GM20000 (cell line): ENCODE results near the gene CPAMD8.
"Not testable (repeated sequence)": the region's sequence is repeated elsewhere in the genome, so short reads cannot be mapped to it uniquely, and the experiment has no call there.

Experiments used
- DNase-seq: peaks from one replicate; pipeline ENCODE4 v3.0.0; 2012; ENCODE audit warnings: low spot score
- TF ChIP-seq, protein P1 (sequence below): IDR thresholded peaks from 2 replicates; pipeline ENCODE4 v1.5.1; 2012; ENCODE audit warnings: mild to moderate bottlenecking, control low read depth; ENCODE audit errors: extremely low read depth, missing control alignments

Gene CPAMD8

DNA sequence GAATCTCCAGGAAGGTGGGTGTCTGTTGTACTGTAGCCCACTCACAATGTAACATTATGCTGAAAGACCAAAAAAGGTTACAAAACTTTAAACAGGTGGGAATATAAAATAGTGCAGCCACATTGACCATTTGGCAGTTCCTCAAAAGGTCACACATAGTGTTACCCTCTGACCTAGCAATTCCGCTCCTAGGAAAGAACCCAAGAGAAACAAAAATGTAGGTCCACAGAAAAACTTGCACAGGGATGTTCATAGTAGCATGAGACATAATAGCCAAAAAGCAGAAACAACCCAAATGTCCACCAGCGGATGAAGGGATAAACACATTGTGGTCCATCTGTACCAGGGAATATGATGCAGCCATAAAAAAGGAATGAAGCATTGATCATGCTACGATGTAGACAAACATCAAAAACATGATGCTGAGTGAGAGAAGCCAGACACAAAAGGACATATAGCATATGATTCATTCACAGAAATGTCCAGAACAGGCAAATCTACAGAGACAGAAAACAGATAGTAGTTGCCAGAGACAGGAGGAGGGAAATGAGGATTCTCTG, 27.9 kb downstream of the CPAMD8 start:
- TF ChIP-seq, protein P1, sequence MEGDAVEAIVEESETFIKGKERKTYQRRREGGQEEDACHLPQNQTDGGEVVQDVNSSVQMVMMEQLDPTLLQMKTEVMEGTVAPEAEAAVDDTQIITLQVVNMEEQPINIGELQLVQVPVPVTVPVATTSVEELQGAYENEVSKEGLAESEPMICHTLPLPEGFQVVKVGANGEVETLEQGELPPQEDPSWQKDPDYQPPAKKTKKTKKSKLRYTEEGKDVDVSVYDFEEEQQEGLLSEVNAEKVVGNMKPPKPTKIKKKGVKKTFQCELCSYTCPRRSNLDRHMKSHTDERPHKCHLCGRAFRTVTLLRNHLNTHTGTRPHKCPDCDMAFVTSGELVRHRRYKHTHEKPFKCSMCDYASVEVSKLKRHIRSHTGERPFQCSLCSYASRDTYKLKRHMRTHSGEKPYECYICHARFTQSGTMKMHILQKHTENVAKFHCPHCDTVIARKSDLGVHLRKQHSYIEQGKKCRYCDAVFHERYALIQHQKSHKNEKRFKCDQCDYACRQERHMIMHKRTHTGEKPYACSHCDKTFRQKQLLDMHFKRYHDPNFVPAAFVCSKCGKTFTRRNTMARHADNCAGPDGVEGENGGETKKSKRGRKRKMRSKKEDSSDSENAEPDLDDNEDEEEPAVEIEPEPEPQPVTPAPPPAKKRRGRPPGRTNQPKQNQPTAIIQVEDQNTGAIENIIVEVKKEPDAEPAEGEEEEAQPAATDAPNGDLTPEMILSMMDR, result no peak

GRCh38 chr19:16996838-16997490, 29.6 kb downstream of the CPAMD8 start:
- DNase-seq, result not testable (repeated sequence)

More for the DNA sequence above, 27.9 kb downstream of the CPAMD8 start:
- DNase-seq, result no peak

DNA sequence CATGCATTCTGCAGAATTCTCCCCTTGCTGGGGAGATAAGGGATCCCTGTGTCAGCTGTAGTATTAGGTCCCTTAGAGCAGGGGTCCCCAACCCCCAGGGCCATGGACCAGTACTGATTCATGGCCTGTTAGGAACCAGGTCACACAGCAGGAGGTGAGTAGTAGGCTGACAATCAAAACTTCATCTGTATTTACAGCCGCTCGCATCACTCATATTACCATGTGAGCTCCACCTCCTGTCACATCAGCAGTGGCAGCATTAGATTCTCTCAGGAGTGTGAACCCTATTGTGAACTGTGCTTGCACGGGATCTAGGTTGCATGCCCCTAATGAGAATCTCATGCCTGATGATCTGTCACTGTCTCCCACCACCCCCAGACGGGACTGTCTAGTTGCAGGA, 37.9 kb downstream of the CPAMD8 start:
- TF ChIP-seq, protein P1, result no peak
- DNase-seq, result no peak

GRCh38 chr19:16985403-16985802, 41.2 kb downstream of the CPAMD8 start:
- no peak for DNase-seq
- TF ChIP-seq, protein P1, result no peak

- not testable (repeated sequence) for DNase-seq
Observed at GRCh38 chr19:16982586-16982985, 44.0 kb downstream of the CPAMD8 start.

DNA sequence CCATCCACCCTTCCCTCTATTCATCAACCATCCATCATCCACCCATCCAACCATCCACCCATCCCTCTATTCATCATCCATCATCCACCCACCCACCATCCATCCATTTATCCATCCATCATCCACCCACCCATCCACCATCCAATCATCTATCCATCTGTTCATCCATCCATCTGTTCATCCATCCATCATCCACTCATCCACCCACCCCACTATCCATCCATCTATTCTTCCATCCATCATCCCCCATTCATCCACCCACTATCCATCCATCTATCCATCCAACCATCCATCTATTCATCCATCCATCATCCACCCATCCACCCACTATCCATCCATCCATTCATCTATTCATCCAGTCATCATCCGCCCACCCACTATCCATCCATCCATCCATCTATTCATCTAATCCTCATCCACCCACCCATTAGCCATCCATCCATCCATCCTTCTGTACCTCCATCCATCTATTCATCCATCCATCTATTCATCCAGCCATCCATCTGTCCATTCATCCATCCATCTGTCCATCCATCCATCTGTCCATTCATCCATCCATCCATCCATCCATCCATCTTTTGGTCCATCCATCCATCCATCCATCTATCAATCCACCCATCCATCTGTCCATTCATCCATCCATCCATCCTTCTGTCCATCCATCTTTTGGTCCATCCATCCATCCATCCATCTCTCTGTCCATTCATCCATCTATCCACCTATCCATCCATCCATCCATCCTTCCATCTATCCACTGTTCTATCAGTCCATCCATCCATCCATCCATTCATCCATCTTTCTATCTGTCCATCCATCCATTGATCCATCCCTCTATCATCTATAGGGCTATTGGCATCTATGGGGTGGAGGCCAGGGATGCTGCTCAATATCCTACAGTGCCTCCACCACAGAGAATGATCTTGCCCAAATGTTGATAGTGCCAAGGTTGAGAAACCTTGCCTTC, 47.5 kb downstream of the CPAMD8 start:
- TF ChIP-seq, protein P1, result no peak
- no peak for DNase-seq

DNA sequence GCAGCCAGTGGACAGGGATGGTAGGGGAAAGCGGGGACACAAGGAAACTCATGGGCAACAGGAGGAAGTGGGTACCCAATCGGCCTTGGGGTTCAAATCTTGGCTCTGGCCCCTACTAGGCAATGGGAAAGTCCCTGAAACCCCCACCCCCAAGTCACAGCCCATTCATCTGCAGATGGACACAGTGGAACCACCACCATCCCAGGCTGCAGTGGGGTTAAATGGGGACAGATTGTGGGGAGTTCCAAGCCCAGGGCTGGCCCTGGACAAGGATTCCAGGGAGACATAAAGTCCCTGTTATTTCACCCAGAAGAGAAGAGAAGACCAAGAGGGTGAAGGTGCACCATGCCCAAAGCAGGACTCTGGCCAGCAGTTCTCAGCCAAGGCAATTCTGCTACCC, 48.5 kb downstream of the CPAMD8 start:
- DNase-seq, result no peak

DNA sequence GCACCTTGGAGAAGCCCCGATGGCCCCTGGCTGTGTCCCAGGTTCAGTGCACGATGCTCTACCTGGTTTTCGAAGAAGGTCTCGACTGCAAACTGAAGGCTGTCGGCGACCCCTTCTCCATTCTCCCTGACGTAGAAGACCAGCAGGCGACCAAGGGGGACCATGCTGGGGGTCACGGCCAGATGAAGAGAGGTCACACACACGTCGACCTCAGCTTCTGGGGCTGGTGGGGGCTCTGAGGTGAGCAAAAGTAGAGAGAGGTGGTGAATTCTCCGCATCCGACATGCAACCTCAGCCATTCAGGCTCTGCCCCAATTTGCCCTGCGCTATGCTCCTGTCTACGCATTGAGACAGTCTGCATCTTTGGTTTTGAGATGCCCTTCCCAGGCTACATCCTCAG, 49.3 kb downstream of the CPAMD8 start:
- TF ChIP-seq, protein P1, result no peak
- no peak for DNase-seq

More for the DNA sequence above, 48.5 kb downstream of the CPAMD8 start:
- TF ChIP-seq, protein P1, result no peak
